HepG2 (cell line): ENCODE measurements around the gene CDK3. TPM values are rescaled to one million over a fixed set of nuclear protein-coding genes. Genes with fewer than 3 reads are reported as not detected.

Experiments
- AGO2 ChIP-seq: fragments of 200-400 bp; formaldehyde crosslinking; optimal IDR thresholded peaks from 2 replicates; pipeline ENCODE3; 2017; ENCODE audit warnings: mild to moderate bottlenecking, low read depth, low read length, moderate library complexity
- AHDC1 ChIP-seq: sonication (generic); formaldehyde crosslinking; IDR thresholded peaks from 2 replicates; pipeline ENCODE4 v1.5.1; 2020; ENCODE audit warnings: mild to moderate bottlenecking, missing genetic modification reagents, borderline replicate concordance
- BHLHE40 ChIP-seq: IDR thresholded peaks from 2 replicates; pipeline ENCODE4 v1.6.1; 2011; ENCODE audit warnings: low read length, improper control_type of control experiment
- CHCHD3 ChIP-seq: sonication (generic); formaldehyde crosslinking; IDR thresholded peaks from 2 replicates; pipeline ENCODE4 v1.8.0; 2022; ENCODE audit warnings: mild to moderate bottlenecking, missing genetic modification reagents, moderate library complexity
- FOXJ3 ChIP-seq: sonication (generic); formaldehyde crosslinking; IDR thresholded peaks from 2 replicates; pipeline ENCODE4 v1.4.0; 2020; ENCODE audit warnings: missing genetic modification reagents, mild to moderate bottlenecking, borderline replicate concordance
- HOXA7 ChIP-seq: sonication (generic); formaldehyde crosslinking; IDR thresholded peaks from 2 replicates; pipeline ENCODE4 v1.8.1; 2022; ENCODE audit warnings: mild to moderate bottlenecking, missing genetic modification reagents, moderate library complexity
- KLF16 ChIP-seq, 2 experiments: sonication (generic) in 1 of 2; formaldehyde crosslinking in 1 of 2; IDR thresholded peaks; 2 replicates each; pipeline versions ENCODE4 v1.6.1 to v1.8.0; 2016 to 2023; ENCODE audit warnings: missing genetic modification reagents in 2 of 2, missing compliant biosample characterization in 1 of 2
- MEIS1 ChIP-seq: sonication (generic); formaldehyde crosslinking; IDR thresholded peaks from 2 replicates; pipeline ENCODE4 v1.9.0; 2021; ENCODE audit warnings: mild to moderate bottlenecking, missing genetic modification reagents, moderate library complexity, borderline replicate concordance
- NFYC ChIP-seq: IDR thresholded peaks from 2 replicates; pipeline ENCODE4 v1.6.1; 2016; ENCODE audit warnings: missing genetic modification reagents, missing compliant biosample characterization
- RBM39 ChIP-seq: fragments of 200-400 bp; formaldehyde crosslinking; IDR thresholded peaks from one replicate; pipeline ENCODE4 v1.6.1; 2018; ENCODE audit warnings: antibody characterized with exemption, mild to moderate bottlenecking, low read depth, low read length; ENCODE audit not compliant: poor library complexity, severe bottlenecking
- SP140L ChIP-seq: sonication (generic); formaldehyde crosslinking; IDR thresholded peaks from 2 replicates; pipeline ENCODE4 v1.4.0; 2020; ENCODE audit warnings: missing genetic modification reagents, borderline replicate concordance
- SYNCRIP ChIP-seq: fragments of 200-400 bp; formaldehyde crosslinking; IDR thresholded peaks from 2 replicates; pipeline ENCODE4 v1.6.1; 2018; ENCODE audit warnings: mild to moderate bottlenecking, low read depth, low read length; ENCODE audit not compliant: insufficient read depth
- ZEB1 ChIP-seq: IDR thresholded peaks from 2 replicates; pipeline ENCODE4 v1.6.1; 2012; ENCODE audit warnings: mild to moderate bottlenecking, low read depth, inconsistent platforms; ENCODE audit not compliant: insufficient replicate concordance
- ZFP36 ChIP-seq: fragments of 150-350 bp; IDR thresholded peaks from 2 replicates; pipeline ENCODE4 v1.6.1; 2018; ENCODE audit warnings: borderline replicate concordance, low read length, low read depth; ENCODE audit not compliant: partially characterized antibody
- ZNF350 ChIP-seq: sonication (generic); formaldehyde crosslinking; IDR thresholded peaks from 2 replicates; pipeline ENCODE4 v1.4.0; 2020; ENCODE audit warnings: mild to moderate bottlenecking, low read depth, missing genetic modification reagents, borderline replicate concordance
- ZNF460 ChIP-seq: sonication (generic); formaldehyde crosslinking; IDR thresholded peaks from 2 replicates; pipeline ENCODE4 v1.5.1; 2020; ENCODE audit warnings: missing genetic modification reagents, mild to moderate bottlenecking, borderline replicate concordance
- ZNF557 ChIP-seq: sonication (generic); formaldehyde crosslinking; IDR thresholded peaks from 2 replicates; pipeline ENCODE4 v1.4.0; 2020; ENCODE audit warnings: missing genetic modification reagents
- ZNF644 ChIP-seq: IDR thresholded peaks from 2 replicates; pipeline ENCODE4 v1.6.1; 2016; ENCODE audit warnings: low read depth
- ZNF75D ChIP-seq: sonication (generic); formaldehyde crosslinking; IDR thresholded peaks from 2 replicates; pipeline ENCODE4 v1.8.1; 2023; ENCODE audit warnings: missing genetic modification reagents, mild to moderate bottlenecking, borderline replicate concordance
- ZNF761 ChIP-seq: sonication (generic); formaldehyde crosslinking; conservative IDR thresholded peaks from 2 replicates; pipeline ENCODE4 v1.4.0; 2020; ENCODE audit warnings: mild to moderate bottlenecking, missing genetic modification reagents
- polyA plus RNA-seq, 8 experiments: library from polyadenylated mRNA; depleted of rRNA in 3 of 8; stranded (reverse) in 7 of 8; unstranded in 1 of 8; fragments of >200 nt; fragmentation: Illumina TruSeq in 4 of 8; extraction: Trizol in 4 of 8; gene quantifications; 2 replicates each; pipeline versions ENCODE4 v1.2.1 to v1.2.3, GENCODE V29; 2011 to 2016; ENCODE audit warnings: low read depth in 4 of 8, missing spikeins in 1 of 8, mixed read lengths in 1 of 8; ENCODE audit not compliant: insufficient read depth in 1 of 8
- total RNA-seq, 5 experiments: library from RNA; depleted of rRNA; stranded (reverse); fragments of >200 nt; fragmentation: Illumina TruSeq; extraction: Trizol; gene quantifications; 2 replicates each; pipeline ENCODE4 v1.2.3, GENCODE V29; 2016; ENCODE audit warnings: low read depth in 1 of 5
- TF ChIP-seq, protein P1 (sequence below): sonication (generic); formaldehyde crosslinking; IDR thresholded peaks from 2 replicates; pipeline ENCODE4 v1.8.1; 2023; ENCODE audit warnings: missing genetic modification reagents, inconsistent platforms, borderline replicate concordance

Gene CDK3
- total and polyA plus RNA-seq, 2 of the 13 experiments (the other 11 are each of a cell fraction or from before 2014, with no cell fraction given) = 5.8 to 11.4 TPM

GRCh38 chr17:75996665-75997590 lies 3.7 kb upstream of the CDK3 start (continued):
- TF ChIP-seq SP140L (CRISPR knock-in tag) (no peak), SYNCRIP (no peak), ZNF644 (CRISPR knock-in tag) (no peak), RBM39 (no peak), ZNF460 (peak; percentile 47; the same call in 1 of the 2 replicates), FOXJ3 (0 out of 2 replicates have a peak, but pooled peaks have one; percentile 27), AGO2 (no peak), AHDC1 (peak; percentile 70; the same call in 1 of the 2 replicates), ZNF75D (CRISPR knock-in tag) (no peak), ZNF761 (no peak), KLF16 (CRISPR knock-in tag; IDR thresholded peaks at IDR 0.05) (peak in 1 of 2 experiments; percentile 75; a peak in 2 of 4 replicates), ZEB1 (no peak), NFYC (CRISPR knock-in tag) (peak; percentile 51), MEIS1 (CRISPR knock-in tag) (peak; percentile 66; the same call in 1 of the 2 replicates), CHCHD3 (CRISPR knock-in tag) (no peak), ZNF557 (peak; percentile 19; the same call in 1 of the 2 replicates), BHLHE40 (no peak), HOXA7 (CRISPR knock-in tag) (no peak), ZNF350 (CRISPR knock-in tag) (peak; percentile 68; the same call in 1 of the 2 replicates), ZFP36 (no peak)
- TF ChIP-seq, protein P1, sequence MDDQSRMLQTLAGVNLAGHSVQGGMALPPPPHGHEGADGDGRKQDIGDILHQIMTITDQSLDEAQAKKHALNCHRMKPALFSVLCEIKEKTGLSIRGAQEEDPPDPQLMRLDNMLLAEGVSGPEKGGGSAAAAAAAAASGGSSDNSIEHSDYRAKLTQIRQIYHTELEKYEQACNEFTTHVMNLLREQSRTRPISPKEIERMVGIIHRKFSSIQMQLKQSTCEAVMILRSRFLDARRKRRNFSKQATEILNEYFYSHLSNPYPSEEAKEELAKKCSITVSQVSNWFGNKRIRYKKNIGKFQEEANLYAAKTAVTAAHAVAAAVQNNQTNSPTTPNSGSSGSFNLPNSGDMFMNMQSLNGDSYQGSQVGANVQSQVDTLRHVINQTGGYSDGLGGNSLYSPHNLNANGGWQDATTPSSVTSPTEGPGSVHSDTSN (CRISPR knock-in tag) = no peak
